GM19452 (cell line): ENCODE measurements around the gene PHF23.
A peak's percentile ranks its signal among the peaks of the same experiment; 100 is the strongest.

Source experiments
- ATAC-seq: cut with Tn5 transposase; IDR thresholded peaks from one replicate; pipeline ENCODE4 v1.9.1; 2021; ENCODE audit not compliant: unreplicated experiment

PHF23 gene

GRCh38 chr17:7207120-7208001, 31.9 kb downstream of the PHF23 start:
- ATAC-seq, result no peak

GRCh38 chr17:7205561-7205960, 33.7 kb downstream of the PHF23 start:
- no peak for ATAC-seq

- ATAC-seq, result peak; percentile 80
These were observed 34.3 kb downstream of the PHF23 start for GRCh38 chr17:7204828-7205461.

- no peak for ATAC-seq
These were observed 34.9 kb downstream of the PHF23 start for GRCh38 chr17:7204336-7204735.

GRCh38 chr17:7203391-7203790, 35.9 kb downstream of the PHF23 start:
- ATAC-seq, result no peak

- ATAC-seq, result no peak
These were observed 42.4 kb downstream of the PHF23 start for GRCh38 chr17:7196651-7197401.

- no peak for ATAC-seq
These were observed 43.3 kb downstream of the PHF23 start for GRCh38 chr17:7195971-7196370.

GRCh38 chr17:7192271-7192937, 46.9 kb downstream of the PHF23 start:
- no peak for ATAC-seq

GRCh38 chr17:7191571-7192270, 47.5 kb downstream of the PHF23 start:
- no peak for ATAC-seq

GRCh38 chr17:7191069-7191468, 48.2 kb downstream of the PHF23 start:
- no peak for ATAC-seq

- no peak for ATAC-seq
These were observed 48.9 kb downstream of the PHF23 start for GRCh38 chr17:7190276-7190917.

- ATAC-seq, result no peak
These were observed 53.0 kb downstream of the PHF23 start for GRCh38 chr17:7186241-7186640.
